Endothelial cell of umbilical vein (primary cell): ENCODE results near the gene RPP38. TPM values are rescaled to one million over a fixed set of nuclear protein-coding genes. Genes with fewer than 3 reads are reported as not detected.

ENCODE experiments used
- BruUV-seq: library from RNA; stranded (reverse); fragments of 400-500 nt; replicated peaks from 2 replicates; lab custom pipeline; 2021; lab: Mats Ljungman, UMichigan
- CTCF ChIA-PET: fragments of 300-600, 350-600 bp; sonication (Branson Sonifier 250); formaldehyde crosslinking; loops from one replicate; lab custom pipeline; 2021; ENCODE audit warnings: antibody characterized with exemption, inconsistent platforms; lab: Charles Lee
- POLR2A ChIA-PET: fragments of 300-600, 350-600 bp; sonication (Branson Sonifier 250); formaldehyde crosslinking; loops from one replicate; lab custom pipeline; 2021; ENCODE audit warnings: antibody characterized with exemption, inconsistent platforms; lab: Charles Lee
- DNase-seq: peaks from one replicate; pipeline ENCODE4 v3.0.0-alpha.2; 2011; ENCODE audit warnings: low read depth, low spot score
- FAIRE-seq: peaks from 2 replicates; lab custom pipeline; 2011; peaks lifted over from hg19 to GRCh38; lab: Jason Lieb, UNC
- H2AFZ ChIP-seq: 2 replicates; pipeline ENCODE4 v1.6.0; 2012; ENCODE audit warnings: low read depth, low read length, control low read depth, inconsistent platforms
- H3K27ac ChIP-seq: 2 replicates; pipeline ENCODE4 v1.5.1; 2011; ENCODE audit warnings: low read depth, mild to moderate bottlenecking, control low read depth, low read length, moderate library complexity; ENCODE audit not compliant: insufficient read depth
- H3K27me3 ChIP-seq, 2 experiments: 2 replicates each; pipeline versions ENCODE4 v1.6.0 to v1.6.1; 2011; ENCODE audit warnings: low read length in 2 of 2, mixed read lengths in 1 of 2; ENCODE audit not compliant: control insufficient read depth in 2 of 2, insufficient read depth in 2 of 2
- H3K36me3 ChIP-seq, 2 experiments: 2 replicates in 1 of 2; 3 replicates in 1 of 2; pipeline ENCODE4 v1.5.1; 2011; ENCODE audit warnings: low read length in 2 of 2, mild to moderate bottlenecking in 1 of 2, moderate library complexity in 1 of 2; ENCODE audit not compliant: control insufficient read depth in 2 of 2, insufficient read depth in 2 of 2; ENCODE audit errors: extremely low read depth in 1 of 2
- H3K4me1 ChIP-seq: 3 replicates; pipeline ENCODE4 v1.5.1; 2011; ENCODE audit warnings: mild to moderate bottlenecking, low read length; ENCODE audit not compliant: control insufficient read depth, insufficient read depth; ENCODE audit errors: extremely low read depth
- H3K4me2 ChIP-seq: 2 replicates; pipeline ENCODE4 v1.6.1; 2011; ENCODE audit warnings: low read length, control low read depth, mixed read lengths; ENCODE audit not compliant: insufficient read depth
- H3K4me3 ChIP-seq, 3 experiments: fragments of 200-600 bp in 1 of 3; sonication (generic), shearing (Covaris generic) in 1 of 3; replicated peaks in 1 of 3; 2 replicates each; pipeline ENCODE4 v1.5.1; 2011 to 2016; ENCODE audit warnings: control low read depth in 3 of 3, low read length in 3 of 3, mild to moderate bottlenecking in 2 of 3, inconsistent platforms in 1 of 3, low read depth in 1 of 3, moderate library complexity in 1 of 3; ENCODE audit not compliant: insufficient read depth in 1 of 3
- H3K79me2 ChIP-seq: 2 replicates; pipeline ENCODE4 v1.6.0; 2012; ENCODE audit warnings: low read length, inconsistent platforms; ENCODE audit not compliant: control insufficient read depth, insufficient read depth
- H3K9ac ChIP-seq: replicated peaks from 2 replicates; pipeline ENCODE3; 2011; ENCODE audit warnings: low read length, control low read depth; ENCODE audit not compliant: insufficient read depth; ENCODE audit errors: extremely low read depth
- H3K9me1 ChIP-seq: replicated peaks from 3 replicates; pipeline ENCODE4 v1.6.0; 2011; ENCODE audit warnings: mild to moderate bottlenecking, low read length; ENCODE audit not compliant: control insufficient read depth, insufficient read depth; ENCODE audit errors: extremely low read depth
- H3K9me3 ChIP-seq: replicated peaks from 2 replicates; pipeline ENCODE4 v1.5.1; 2012; ENCODE audit warnings: low read length, inconsistent platforms; ENCODE audit not compliant: control insufficient read depth, insufficient read depth
- H4K20me1 ChIP-seq: replicated peaks from 2 replicates; pipeline ENCODE3; 2011; ENCODE audit warnings: mild to moderate bottlenecking, low read length; ENCODE audit not compliant: control insufficient read depth, insufficient read depth; ENCODE audit errors: extremely low read depth
- CTCF ChIP-seq, 2 donors: IDR thresholded peaks; 1 replicate in 1 of 2; 2 replicates in 1 of 2; pipeline ENCODE4 v1.5.1; 2011; ENCODE audit warnings: low read length in 2 of 2, mild to moderate bottlenecking in 2 of 2, moderate library complexity in 2 of 2, control low read depth in 1 of 2, inconsistent platforms in 1 of 2, low read depth in 1 of 2; ENCODE audit not compliant: insufficient read depth in 1 of 2; ENCODE audit errors: extremely low read depth in 1 of 2
- EZH2 ChIP-seq: IDR thresholded peaks from 2 replicates; pipeline ENCODE4 v1.6.1; 2012; ENCODE audit warnings: borderline replicate concordance, low read depth, mild to moderate bottlenecking, moderate library complexity, low read length, inconsistent platforms; ENCODE audit not compliant: severe bottlenecking
- FOS ChIP-seq: IDR thresholded peaks from 2 replicates; pipeline ENCODE4 v1.6.1; 2011; ENCODE audit warnings: mild to moderate bottlenecking, low read length, moderate library complexity, borderline replicate concordance; ENCODE audit not compliant: insufficient read depth
- GATA2 ChIP-seq: IDR thresholded peaks from 2 replicates; pipeline ENCODE4 v1.7.0; 2011; ENCODE audit warnings: low read depth, mild to moderate bottlenecking, moderate library complexity, mixed read lengths, low read length; ENCODE audit not compliant: insufficient read length, insufficient read depth
- JUN ChIP-seq: IDR thresholded peaks from 2 replicates; pipeline ENCODE4 v1.6.1; 2011; ENCODE audit warnings: borderline replicate concordance, low read depth; ENCODE audit not compliant: insufficient read length, insufficient read depth
- MYC ChIP-seq: IDR thresholded peaks from one replicate; pipeline ENCODE4 v1.6.1; 2011; ENCODE audit warnings: mild to moderate bottlenecking, low read depth, low read length
- POLR2A ChIP-seq: IDR thresholded peaks from 2 replicates; pipeline ENCODE4 v1.6.1; 2012; ENCODE audit warnings: low read depth, mild to moderate bottlenecking, control low read depth, low read length
- POLR2AphosphoS5 ChIP-seq: IDR thresholded peaks from 2 replicates; pipeline ENCODE4 v1.6.1; 2012; ENCODE audit warnings: low read depth, mild to moderate bottlenecking, control low read depth, low read length, moderate library complexity; ENCODE audit not compliant: insufficient read depth
- dilution Hi-C: fragments of 300-500 bp; cut with MboI; formaldehyde crosslinking; loops from one replicate; pipeline ENCODE4 v1.15.0; 2019; ENCODE audit warnings: low sequenced_read_pairs; ENCODE audit not compliant: extremely low pct_ligation_motif_present
- intact Hi-C: fragments of 100-400 bp; cut with micrococcal nuclease; formaldehyde crosslinking; loops from one replicate; pipeline ENCODE4 v1.10.0; 2022
- polyA plus RNA-seq, 4 experiments: library from polyadenylated mRNA; depleted of rRNA in 3 of 4; stranded (reverse) in 3 of 4; unstranded in 1 of 4; fragments of >200 nt; gene quantifications; 2 replicates each; pipeline versions ENCODE4 v1.2.1 to v1.2.3, GENCODE V29; 2011 to 2012; ENCODE audit warnings: missing spikeins in 1 of 4
- total RNA-seq: library from RNA; stranded (reverse); gene quantifications from 2 replicates; pipeline ENCODE4 v1.2.3, GENCODE V29; 2021
- TF ChIP-seq, protein P1 (sequence below): IDR thresholded peaks from 2 replicates; pipeline ENCODE4 v1.6.1; 2011; ENCODE audit not compliant: insufficient read depth, insufficient read length

The RPP38 gene
- total and polyA plus RNA-seq, 2 donors (not counting 3 experiments of a cell fraction or from before 2014, with no cell fraction given) = 9.0 to 10.6 TPM

GRCh38 chr10:15131330-15131729, 34.2 kb downstream of the RPP38 start:
- intact Hi-C loops = no loop called here
- no TSS peak for BruUV-seq
- no peak for TF ChIP-seq CTCF (IDR thresholded peaks at IDR 0.05; ENCODE audit: extremely low read depth in 1 of 2, insufficient read depth in 1 of 2, low read depth in 1 of 2, low read length in 2 of 2)
- TF ChIP-seq FOS = no peak
- TF ChIP-seq GATA2 = no peak
- no peak for TF ChIP-seq MYC
- no peak for TF ChIP-seq POLR2AphosphoS5
- no peak for TF ChIP-seq JUN
- no peak for TF ChIP-seq EZH2
- TF ChIP-seq POLR2A = no peak
- TF ChIP-seq, protein P1, sequence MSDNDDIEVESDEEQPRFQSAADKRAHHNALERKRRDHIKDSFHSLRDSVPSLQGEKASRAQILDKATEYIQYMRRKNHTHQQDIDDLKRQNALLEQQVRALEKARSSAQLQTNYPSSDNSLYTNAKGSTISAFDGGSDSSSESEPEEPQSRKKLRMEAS = no peak
- no peak for FAIRE-seq
- H2AFZ ChIP-seq = no peak overlapping the region
- H3K4me2 ChIP-seq = no peak overlapping the region
- H3K27ac ChIP-seq = no peak overlapping the region
- H3K4me3 ChIP-seq = no peak overlapping the region
- no peaks in the 10 kb centered on the region for H3K27me3 ChIP-seq
- ChIA-PET POLR2A (no interaction called here), CTCF (interaction anchor here (1.1 kb wide), 1 partner anchor 239 kb away, joined by 5 read pairs; the partner anchor contains the start of gene FAM171A1)
- H4K20me1 ChIP-seq = no peaks in the 10 kb centered on the region
- H3K4me1 ChIP-seq = no peaks in the 10 kb centered on the region
- H3K9ac ChIP-seq = no peak overlapping the region
- H3K9me1 ChIP-seq = no peaks in the 10 kb centered on the region
- no peaks in the 10 kb centered on the region for H3K9me3 ChIP-seq
- dilution Hi-C loops = no loop called here
- H3K79me2 ChIP-seq = no peaks in the 10 kb centered on the region
- no peak for DNase-seq
- H3K36me3 ChIP-seq = peaks cover 19 to 37% of the 10 kb centered on the region in 2 experiments
